Liver (tissue), 3 donors: ENCODE data around the gene ZIC1.

Experiments
- CTCF ChIP-seq: fragments of 150-350 bp; IDR thresholded peaks from 2 replicates; pipeline ENCODE4 v1.5.1; 2017; ENCODE audit warnings: improper control_type of control experiment, low read depth, low read length; ENCODE audit not compliant: missing input control
- EGR1 ChIP-seq, 2 donors: IDR thresholded peaks; 2 replicates each; pipeline ENCODE4 v1.6.1; 2016 to 2018; ENCODE audit warnings: antibody characterized with exemption in 2 of 2, low read depth in 2 of 2
- GABPA ChIP-seq, 2 donors: IDR thresholded peaks in 1 of 2; conservative IDR thresholded peaks in 1 of 2; 2 replicates each; pipeline ENCODE4 v1.6.1; 2016; ENCODE audit warnings: antibody characterized with exemption in 2 of 2, mild to moderate bottlenecking in 1 of 2, moderate library complexity in 1 of 2
- NR2F2 ChIP-seq: IDR thresholded peaks from 2 replicates; pipeline ENCODE4 v1.6.1; 2016; ENCODE audit warnings: antibody characterized with exemption
- RXRA ChIP-seq, 2 donors: IDR thresholded peaks; 2 replicates each; pipeline ENCODE4 v1.6.1; 2017 to 2018; ENCODE audit warnings: antibody characterized with exemption in 2 of 2, mild to moderate bottlenecking in 1 of 2
- SP1 ChIP-seq: IDR thresholded peaks from 2 replicates; pipeline ENCODE4 v1.6.1; 2018; ENCODE audit warnings: antibody characterized with exemption, mild to moderate bottlenecking
- TAF1 ChIP-seq: conservative IDR thresholded peaks from 2 replicates; pipeline ENCODE4 v1.6.1; 2016; ENCODE audit warnings: antibody characterized with exemption, mild to moderate bottlenecking
- YY1 ChIP-seq: IDR thresholded peaks from 2 replicates; pipeline ENCODE4 v1.6.1; 2016; ENCODE audit warnings: antibody characterized with exemption, mild to moderate bottlenecking
- TF ChIP-seq, protein P1 (sequence below): IDR thresholded peaks from 2 replicates; pipeline ENCODE4 v1.6.1; 2016; ENCODE audit warnings: antibody characterized with exemption, mild to moderate bottlenecking
- TF ChIP-seq, protein P2 (sequence below): IDR thresholded peaks from 2 replicates; pipeline ENCODE4 v1.6.1; 2016; ENCODE audit warnings: antibody characterized with exemption
- donor health status: healthy.
- donor health status: healthy.

GRCh38 chr3:147387291-147387884 lies 21.8 kb upstream of the ZIC1 start:
- TF ChIP-seq SP1 (no peak), CTCF (no peak), GABPA (IDR thresholded peaks at IDR 0.05 in 1 of 2, conservative IDR thresholded peaks at IDR 0.05 in 1 of 2) (no peak), TAF1 (no peak), YY1 (no peak), NR2F2 (no peak), EGR1 (IDR thresholded peaks at IDR 0.05; ENCODE audit: low read depth in 2 of 2) (no peak), RXRA (IDR thresholded peaks at IDR 0.05) (no peak)
- TF ChIP-seq, protein P1, sequence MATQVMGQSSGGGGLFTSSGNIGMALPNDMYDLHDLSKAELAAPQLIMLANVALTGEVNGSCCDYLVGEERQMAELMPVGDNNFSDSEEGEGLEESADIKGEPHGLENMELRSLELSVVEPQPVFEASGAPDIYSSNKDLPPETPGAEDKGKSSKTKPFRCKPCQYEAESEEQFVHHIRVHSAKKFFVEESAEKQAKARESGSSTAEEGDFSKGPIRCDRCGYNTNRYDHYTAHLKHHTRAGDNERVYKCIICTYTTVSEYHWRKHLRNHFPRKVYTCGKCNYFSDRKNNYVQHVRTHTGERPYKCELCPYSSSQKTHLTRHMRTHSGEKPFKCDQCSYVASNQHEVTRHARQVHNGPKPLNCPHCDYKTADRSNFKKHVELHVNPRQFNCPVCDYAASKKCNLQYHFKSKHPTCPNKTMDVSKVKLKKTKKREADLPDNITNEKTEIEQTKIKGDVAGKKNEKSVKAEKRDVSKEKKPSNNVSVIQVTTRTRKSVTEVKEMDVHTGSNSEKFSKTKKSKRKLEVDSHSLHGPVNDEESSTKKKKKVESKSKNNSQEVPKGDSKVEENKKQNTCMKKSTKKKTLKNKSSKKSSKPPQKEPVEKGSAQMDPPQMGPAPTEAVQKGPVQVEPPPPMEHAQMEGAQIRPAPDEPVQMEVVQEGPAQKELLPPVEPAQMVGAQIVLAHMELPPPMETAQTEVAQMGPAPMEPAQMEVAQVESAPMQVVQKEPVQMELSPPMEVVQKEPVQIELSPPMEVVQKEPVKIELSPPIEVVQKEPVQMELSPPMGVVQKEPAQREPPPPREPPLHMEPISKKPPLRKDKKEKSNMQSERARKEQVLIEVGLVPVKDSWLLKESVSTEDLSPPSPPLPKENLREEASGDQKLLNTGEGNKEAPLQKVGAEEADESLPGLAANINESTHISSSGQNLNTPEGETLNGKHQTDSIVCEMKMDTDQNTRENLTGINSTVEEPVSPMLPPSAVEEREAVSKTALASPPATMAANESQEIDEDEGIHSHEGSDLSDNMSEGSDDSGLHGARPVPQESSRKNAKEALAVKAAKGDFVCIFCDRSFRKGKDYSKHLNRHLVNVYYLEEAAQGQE, result no peak
- TF ChIP-seq, protein P2, sequence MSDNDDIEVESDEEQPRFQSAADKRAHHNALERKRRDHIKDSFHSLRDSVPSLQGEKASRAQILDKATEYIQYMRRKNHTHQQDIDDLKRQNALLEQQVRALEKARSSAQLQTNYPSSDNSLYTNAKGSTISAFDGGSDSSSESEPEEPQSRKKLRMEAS, result no peak
